Measurements from ENCODE around the gene KCNH1.
"Not testable (repeated sequence)": the region's sequence is repeated elsewhere in the genome, so short reads cannot be mapped to it uniquely, and the experiment has no call there.

The KCNH1 gene

DNA sequence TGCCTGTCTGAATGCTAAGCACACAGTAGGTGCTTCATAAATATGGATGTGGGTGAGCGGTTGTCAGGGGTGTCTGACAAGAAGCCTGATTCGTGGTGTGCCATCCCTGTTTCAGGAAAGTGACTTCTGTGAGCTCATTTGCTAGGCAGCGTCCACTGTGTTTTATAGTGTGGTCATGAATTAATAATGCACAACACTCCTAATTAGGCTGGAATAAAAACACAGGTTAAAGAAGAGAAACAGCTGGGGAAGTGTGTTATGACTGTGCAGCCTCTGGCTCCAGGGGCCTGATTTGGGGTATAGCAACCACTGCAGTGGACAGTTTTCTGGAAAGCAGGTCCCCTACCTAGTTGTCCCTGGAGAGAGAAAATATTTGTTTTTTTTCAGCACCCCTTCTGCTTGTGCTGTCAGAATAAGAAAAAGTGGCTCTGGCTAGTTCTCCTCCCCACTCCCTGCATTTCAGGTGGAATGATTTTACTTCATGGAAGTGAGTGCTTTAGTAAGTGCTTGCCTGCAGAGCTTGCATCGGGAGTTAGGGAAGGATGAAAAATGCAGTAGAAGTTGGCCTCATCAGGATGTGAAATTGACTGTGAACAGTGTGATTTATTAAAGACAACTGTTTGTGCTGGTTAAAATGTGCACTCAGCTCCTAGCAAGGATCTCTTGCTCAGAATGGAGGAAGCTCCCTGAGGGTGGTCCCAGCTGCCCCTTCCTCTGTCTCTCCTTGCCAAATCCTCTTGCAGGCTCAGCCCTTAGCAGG lies 471.5 kb downstream of the KCNH1 start:
- no peak overlapping the region for H3K4me3 ChIP-seq (ENCODE audit: low read depth, low read length)
- no peak for DNase-seq (ENCODE audit: low read depth)
- TF ChIP-seq, protein P1, sequence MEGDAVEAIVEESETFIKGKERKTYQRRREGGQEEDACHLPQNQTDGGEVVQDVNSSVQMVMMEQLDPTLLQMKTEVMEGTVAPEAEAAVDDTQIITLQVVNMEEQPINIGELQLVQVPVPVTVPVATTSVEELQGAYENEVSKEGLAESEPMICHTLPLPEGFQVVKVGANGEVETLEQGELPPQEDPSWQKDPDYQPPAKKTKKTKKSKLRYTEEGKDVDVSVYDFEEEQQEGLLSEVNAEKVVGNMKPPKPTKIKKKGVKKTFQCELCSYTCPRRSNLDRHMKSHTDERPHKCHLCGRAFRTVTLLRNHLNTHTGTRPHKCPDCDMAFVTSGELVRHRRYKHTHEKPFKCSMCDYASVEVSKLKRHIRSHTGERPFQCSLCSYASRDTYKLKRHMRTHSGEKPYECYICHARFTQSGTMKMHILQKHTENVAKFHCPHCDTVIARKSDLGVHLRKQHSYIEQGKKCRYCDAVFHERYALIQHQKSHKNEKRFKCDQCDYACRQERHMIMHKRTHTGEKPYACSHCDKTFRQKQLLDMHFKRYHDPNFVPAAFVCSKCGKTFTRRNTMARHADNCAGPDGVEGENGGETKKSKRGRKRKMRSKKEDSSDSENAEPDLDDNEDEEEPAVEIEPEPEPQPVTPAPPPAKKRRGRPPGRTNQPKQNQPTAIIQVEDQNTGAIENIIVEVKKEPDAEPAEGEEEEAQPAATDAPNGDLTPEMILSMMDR (IDR thresholded peaks at IDR 0.05; ENCODE audit: low read depth, low read length, missing control alignments) = no peak

DNA sequence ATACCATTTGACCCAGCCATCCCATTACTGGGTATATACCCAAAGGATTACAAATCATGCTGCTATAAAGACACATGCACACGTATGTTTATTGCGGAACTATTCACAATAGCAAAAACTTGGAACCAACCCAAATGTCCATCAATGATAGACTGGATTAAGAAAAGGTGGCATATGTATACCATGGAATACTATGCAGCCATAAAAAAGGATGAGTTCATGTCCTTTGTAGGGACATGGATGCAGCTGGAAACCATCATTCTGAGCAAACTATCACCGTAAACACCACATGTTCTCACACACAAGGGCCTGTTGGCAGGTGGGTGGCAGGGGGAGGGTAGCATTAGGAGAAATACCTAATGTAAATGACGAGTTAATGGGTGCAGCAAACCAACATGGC lies 472.4 kb downstream of the KCNH1 start:
- H3K4me3 ChIP-seq (ENCODE audit: low read depth, low read length); DNase-seq (ENCODE audit: low read depth): not testable (repeated sequence)

DNA sequence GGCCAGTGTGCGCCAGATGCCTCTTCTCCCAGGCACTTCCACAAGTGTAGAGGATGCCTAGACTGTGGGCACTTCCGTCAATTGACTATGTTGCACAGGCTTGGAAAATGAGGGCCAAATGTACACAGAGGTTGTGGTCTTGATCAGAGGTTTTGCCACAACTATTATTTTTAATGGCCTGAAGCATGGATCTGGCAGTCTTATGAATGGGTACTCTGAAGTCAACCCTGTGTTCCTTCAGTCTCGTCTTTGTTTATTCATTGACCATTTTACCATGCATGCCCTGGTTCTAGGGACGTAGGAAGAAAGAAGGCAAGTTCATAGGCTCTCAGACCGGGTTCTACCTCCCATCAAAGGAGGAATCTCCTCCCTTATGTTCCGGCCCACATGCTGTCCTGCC lies 476.1 kb downstream of the KCNH1 start:
- DNase-seq (ENCODE audit: low read depth) = no peak
- TF ChIP-seq, protein P1 (IDR thresholded peaks at IDR 0.05; ENCODE audit: low read depth, low read length, missing control alignments) = no peak
- no peak overlapping the region for H3K4me3 ChIP-seq (ENCODE audit: low read depth, low read length)

DNA sequence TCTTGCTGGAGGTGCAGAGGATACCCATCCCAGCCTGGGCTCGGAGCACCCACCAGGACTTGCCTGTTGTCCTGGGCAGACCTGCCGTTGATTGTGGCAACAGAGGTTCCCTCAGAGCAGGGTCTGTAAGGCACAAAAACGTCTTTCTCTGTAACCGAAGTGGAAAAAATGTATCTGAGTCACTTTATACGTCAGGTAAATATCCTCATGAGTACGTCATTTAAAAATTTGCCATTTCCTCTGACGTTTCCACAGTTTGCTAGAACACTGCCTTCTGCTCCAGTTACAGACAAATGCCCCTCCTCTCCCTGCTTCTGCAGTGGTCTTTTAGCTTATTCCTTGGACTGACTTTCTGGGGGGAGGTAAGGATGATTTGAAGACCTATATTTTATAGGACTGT lies 478.4 kb downstream of the KCNH1 start:
- no peak overlapping the region for H3K4me3 ChIP-seq (ENCODE audit: low read depth, low read length)
- TF ChIP-seq, protein P1 (IDR thresholded peaks at IDR 0.05; ENCODE audit: low read depth, low read length, missing control alignments) = no peak
- no peak for DNase-seq (ENCODE audit: low read depth)

DNA sequence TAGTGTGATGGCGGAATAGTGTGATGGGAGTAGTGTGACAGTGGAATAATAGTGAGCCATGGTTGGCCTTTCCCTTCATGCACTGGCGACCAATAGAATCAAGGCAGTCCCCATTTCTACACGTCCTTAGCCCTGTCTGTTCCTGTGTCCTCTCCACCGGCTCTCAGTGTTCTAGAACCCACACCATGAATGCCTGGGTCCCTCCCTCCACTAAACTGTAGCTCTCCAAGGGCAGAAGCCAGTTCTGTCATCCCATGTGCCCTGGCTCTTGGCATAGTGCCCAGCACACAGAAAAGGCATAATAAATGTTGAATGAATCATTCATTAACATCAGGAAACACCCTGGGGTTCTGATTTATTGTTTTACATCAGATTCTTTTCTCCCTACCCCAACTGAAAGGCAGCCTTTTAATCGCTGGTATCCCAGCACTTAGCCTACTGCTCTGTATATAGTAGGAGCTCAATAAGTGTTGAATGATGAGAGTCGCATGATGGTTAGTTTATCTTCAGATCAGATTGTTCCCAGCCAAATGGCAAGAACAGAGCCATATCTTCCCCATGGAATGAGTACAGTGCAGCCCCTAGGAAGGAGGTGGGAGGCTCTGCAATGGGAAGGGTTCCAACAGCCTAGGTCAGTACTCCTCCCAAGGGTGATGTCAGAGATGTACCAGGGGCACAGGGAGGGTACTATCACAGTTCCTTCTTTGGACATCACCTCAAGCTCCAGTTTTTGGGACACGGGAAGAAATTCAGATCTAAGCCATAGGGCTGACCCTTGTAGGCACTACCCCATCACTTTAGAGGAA lies 479.6 kb downstream of the KCNH1 start:
- DNase-seq (ENCODE audit: low read depth) = no peak
- no peak overlapping the region for H3K4me3 ChIP-seq (ENCODE audit: low read depth, low read length)
- TF ChIP-seq, protein P1 (IDR thresholded peaks at IDR 0.05; ENCODE audit: low read depth, low read length, missing control alignments) = no peak

DNA sequence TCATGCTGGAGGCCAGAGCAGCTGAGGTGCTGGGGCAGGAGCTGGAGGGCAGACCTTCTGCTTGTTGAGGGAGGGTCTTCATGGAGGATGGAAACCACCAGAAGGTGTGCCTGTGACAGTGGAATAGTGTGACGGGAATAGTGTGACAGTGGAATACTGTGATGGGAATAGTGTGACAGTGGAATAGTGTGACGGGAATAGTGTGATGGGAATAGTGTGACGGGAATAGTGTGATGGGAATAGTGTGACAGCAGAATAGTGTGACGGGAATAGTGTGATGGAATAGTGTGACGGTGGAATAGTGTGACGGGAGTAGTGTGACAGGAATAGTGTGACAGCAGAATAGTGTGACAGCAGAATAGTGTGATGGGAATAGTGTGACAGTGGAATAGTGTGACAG lies 480.2 kb downstream of the KCNH1 start:
- no peak for DNase-seq (ENCODE audit: low read depth)
- no peak overlapping the region for H3K4me3 ChIP-seq (ENCODE audit: low read depth, low read length)
- TF ChIP-seq, protein P1 (IDR thresholded peaks at IDR 0.05; ENCODE audit: low read depth, low read length, missing control alignments) = no peak

DNA sequence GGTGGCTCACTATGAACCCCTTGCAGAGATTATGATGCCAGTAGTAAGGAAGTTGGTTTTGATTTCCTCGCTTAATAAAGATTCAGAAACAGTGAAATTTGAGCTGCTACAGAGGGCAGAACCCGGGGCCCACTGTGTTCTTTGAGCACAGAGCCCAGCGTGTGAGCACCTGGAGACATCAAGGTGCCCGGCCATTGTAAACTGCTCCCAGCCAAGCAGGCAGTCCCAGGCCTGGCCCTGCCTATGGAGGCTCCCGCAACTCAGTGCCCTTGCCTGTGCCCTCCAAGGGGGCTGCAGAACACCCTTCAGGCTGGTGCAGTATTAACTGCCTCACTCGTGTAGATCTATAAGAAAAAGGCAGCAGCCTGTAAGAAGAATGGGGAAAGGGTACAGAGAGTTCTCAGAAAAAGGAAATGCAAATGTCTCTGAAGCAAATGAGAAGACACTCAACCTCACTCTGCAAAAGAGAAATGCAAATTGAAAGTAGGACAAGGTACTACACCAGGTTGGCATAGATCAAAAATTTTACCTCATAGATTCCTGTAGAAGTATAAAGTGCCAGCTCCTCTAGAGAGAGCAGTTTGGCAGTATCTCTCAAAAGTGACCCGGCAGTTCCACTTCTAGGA lies 481.5 kb downstream of the KCNH1 start:
- H3K4me3 ChIP-seq (ENCODE audit: low read depth, low read length) = no peak overlapping the region
- TF ChIP-seq, protein P1 (IDR thresholded peaks at IDR 0.05; ENCODE audit: low read depth, low read length, missing control alignments) = no peak
- no peak for DNase-seq (ENCODE audit: low read depth)

Measured in GM12864 (cell line).